Neural cell (in vitro differentiated cells): ENCODE results near the gene USP9X. TPM values are rescaled to one million over a fixed set of nuclear protein-coding genes. Genes with fewer than 3 reads are reported as not detected.

Source experiments
- H2AFZ ChIP-seq: fragments of 200-600, 300-800 bp; sonication (generic), shearing (Covaris generic); 2 replicates; pipeline ENCODE4 v1.6.0; 2014; ENCODE audit warnings: low read depth, mild to moderate bottlenecking, antibody characterized with exemption, low read length, moderate library complexity
- H3F3A ChIP-seq: fragments of 200-600 bp; shearing (Covaris generic); 2 replicates; pipeline ENCODE4 v1.6.1; 2016; ENCODE audit warnings: mild to moderate bottlenecking, moderate library complexity, mixed read lengths, antibody characterized with exemption, low read length; ENCODE audit not compliant: insufficient read depth, poor library complexity, severe bottlenecking
- H3K27ac ChIP-seq: fragments of 200-600, 300-800 bp; sonication (generic), shearing (Covaris generic); 2 replicates; pipeline ENCODE4 v1.5.1; 2014; ENCODE audit warnings: mild to moderate bottlenecking, low read length, moderate library complexity
- H3K27me3 ChIP-seq: fragments of 300-800, 200-600 bp; sonication (generic), shearing (Covaris generic); 2 replicates; pipeline ENCODE4 v1.6.0; 2014; ENCODE audit warnings: mild to moderate bottlenecking, low read depth, low read length, moderate library complexity; ENCODE audit not compliant: insufficient read depth
- H3K36me3 ChIP-seq: fragments of 300-800, 200-600 bp; sonication (generic), shearing (Covaris generic); 2 replicates; pipeline ENCODE4 v1.5.1; 2014; ENCODE audit warnings: mild to moderate bottlenecking, antibody characterized with exemption, low read length, moderate library complexity; ENCODE audit not compliant: insufficient read depth
- H3K4me2 ChIP-seq: fragments of 300-800, 200-600 bp; sonication (generic), shearing (Covaris generic); 2 replicates; pipeline ENCODE4 v1.6.0; 2014; ENCODE audit warnings: mild to moderate bottlenecking, low read length
- H3K4me3 ChIP-seq: fragments of 300-800, 200-600 bp; sonication (generic), shearing (Covaris generic); 2 replicates; pipeline ENCODE4 v1.5.1; 2014; ENCODE audit warnings: mild to moderate bottlenecking, low read length, moderate library complexity
- H3K79me2 ChIP-seq: fragments of 200-600 bp; shearing (Covaris generic); replicated peaks from 2 replicates; pipeline ENCODE4 v1.6.0; 2014; ENCODE audit warnings: mild to moderate bottlenecking, low read length, moderate library complexity; ENCODE audit not compliant: insufficient read depth
- H3K9ac ChIP-seq: fragments of 300-800, 200-600 bp; sonication (generic), shearing (Covaris generic); 2 replicates; pipeline ENCODE4 v1.6.1; 2016; ENCODE audit warnings: mild to moderate bottlenecking, low read length, mixed read lengths
- H3K9me2 ChIP-seq: fragments of 200-600 bp; shearing (Covaris generic); 2 replicates; pipeline ENCODE4 v1.6.1; 2016; ENCODE audit warnings: mild to moderate bottlenecking, low read length, mixed read lengths; ENCODE audit not compliant: insufficient read depth
- H3K9me3 ChIP-seq: fragments of 200-600, 300-800 bp; sonication (generic), shearing (Covaris generic); 2 replicates; pipeline ENCODE4 v1.6.1; 2016; ENCODE audit warnings: mild to moderate bottlenecking, mixed run types, low read length, moderate library complexity, mixed read lengths
- H4K20me1 ChIP-seq: fragments of 200-600 bp; shearing (Covaris generic); 2 replicates; pipeline ENCODE4 v1.6.1; 2016; ENCODE audit warnings: mild to moderate bottlenecking, mixed run types; ENCODE audit not compliant: insufficient read depth
- EZH2 ChIP-seq: fragments of 200-600, 300-800 bp; shearing (Covaris generic), sonication (generic); IDR thresholded peaks from 2 replicates; pipeline ENCODE4 v1.6.1; 2014; ENCODE audit warnings: antibody characterized with exemption, low read length, borderline replicate concordance, mild to moderate bottlenecking; ENCODE audit not compliant: insufficient read depth, poor library complexity, severe bottlenecking
- MXI1 ChIP-seq: fragments of 450-650 bp; conservative IDR thresholded peaks from 2 replicates; pipeline ENCODE4 v1.6.1; 2014; ENCODE audit warnings: antibody characterized with exemption, mild to moderate bottlenecking; ENCODE audit not compliant: poor library complexity, severe bottlenecking
- POLR2AphosphoS5 ChIP-seq: IDR thresholded peaks from 2 replicates; pipeline ENCODE4 v1.6.1; 2012
- RAD21 ChIP-seq: fragments of 450-650 bp; conservative IDR thresholded peaks from 2 replicates; pipeline ENCODE4 v1.6.1; 2014; ENCODE audit warnings: antibody characterized with exemption, mild to moderate bottlenecking, moderate library complexity
- REST ChIP-seq: IDR thresholded peaks from 2 replicates; pipeline ENCODE4 v1.6.1; 2012; ENCODE audit warnings: borderline replicate concordance
- SMC3 ChIP-seq: fragments of 450-650 bp; conservative IDR thresholded peaks from 2 replicates; pipeline ENCODE4 v1.6.1; 2014; ENCODE audit warnings: antibody characterized with exemption, mild to moderate bottlenecking, moderate library complexity; ENCODE audit not compliant: poor library complexity
- TAF1 ChIP-seq: IDR thresholded peaks from 2 replicates; pipeline ENCODE4 v1.6.1; 2012; ENCODE audit warnings: low read depth
- polyA minus RNA-seq: library from RNA; depleted of rRNA, polyadenylated mRNA; stranded (reverse); fragments of >200 nt; gene quantifications from 2 replicates; pipeline ENCODE4 v1.2.3, GENCODE V29; 2014
- polyA plus RNA-seq: library from polyadenylated mRNA; depleted of rRNA; stranded (reverse); fragments of >200 nt; gene quantifications from 2 replicates; pipeline ENCODE4 v1.2.3, GENCODE V29; 2014

Gene USP9X, protein sequence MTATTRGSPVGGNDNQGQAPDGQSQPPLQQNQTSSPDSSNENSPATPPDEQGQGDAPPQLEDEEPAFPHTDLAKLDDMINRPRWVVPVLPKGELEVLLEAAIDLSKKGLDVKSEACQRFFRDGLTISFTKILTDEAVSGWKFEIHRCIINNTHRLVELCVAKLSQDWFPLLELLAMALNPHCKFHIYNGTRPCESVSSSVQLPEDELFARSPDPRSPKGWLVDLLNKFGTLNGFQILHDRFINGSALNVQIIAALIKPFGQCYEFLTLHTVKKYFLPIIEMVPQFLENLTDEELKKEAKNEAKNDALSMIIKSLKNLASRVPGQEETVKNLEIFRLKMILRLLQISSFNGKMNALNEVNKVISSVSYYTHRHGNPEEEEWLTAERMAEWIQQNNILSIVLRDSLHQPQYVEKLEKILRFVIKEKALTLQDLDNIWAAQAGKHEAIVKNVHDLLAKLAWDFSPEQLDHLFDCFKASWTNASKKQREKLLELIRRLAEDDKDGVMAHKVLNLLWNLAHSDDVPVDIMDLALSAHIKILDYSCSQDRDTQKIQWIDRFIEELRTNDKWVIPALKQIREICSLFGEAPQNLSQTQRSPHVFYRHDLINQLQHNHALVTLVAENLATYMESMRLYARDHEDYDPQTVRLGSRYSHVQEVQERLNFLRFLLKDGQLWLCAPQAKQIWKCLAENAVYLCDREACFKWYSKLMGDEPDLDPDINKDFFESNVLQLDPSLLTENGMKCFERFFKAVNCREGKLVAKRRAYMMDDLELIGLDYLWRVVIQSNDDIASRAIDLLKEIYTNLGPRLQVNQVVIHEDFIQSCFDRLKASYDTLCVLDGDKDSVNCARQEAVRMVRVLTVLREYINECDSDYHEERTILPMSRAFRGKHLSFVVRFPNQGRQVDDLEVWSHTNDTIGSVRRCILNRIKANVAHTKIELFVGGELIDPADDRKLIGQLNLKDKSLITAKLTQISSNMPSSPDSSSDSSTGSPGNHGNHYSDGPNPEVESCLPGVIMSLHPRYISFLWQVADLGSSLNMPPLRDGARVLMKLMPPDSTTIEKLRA (N-terminal part only)
- polyA plus RNA-seq (33.9 and 36.1 TPM in 2 replicates), polyA minus RNA-seq (158 and 176 TPM in 2 replicates)

DNA sequence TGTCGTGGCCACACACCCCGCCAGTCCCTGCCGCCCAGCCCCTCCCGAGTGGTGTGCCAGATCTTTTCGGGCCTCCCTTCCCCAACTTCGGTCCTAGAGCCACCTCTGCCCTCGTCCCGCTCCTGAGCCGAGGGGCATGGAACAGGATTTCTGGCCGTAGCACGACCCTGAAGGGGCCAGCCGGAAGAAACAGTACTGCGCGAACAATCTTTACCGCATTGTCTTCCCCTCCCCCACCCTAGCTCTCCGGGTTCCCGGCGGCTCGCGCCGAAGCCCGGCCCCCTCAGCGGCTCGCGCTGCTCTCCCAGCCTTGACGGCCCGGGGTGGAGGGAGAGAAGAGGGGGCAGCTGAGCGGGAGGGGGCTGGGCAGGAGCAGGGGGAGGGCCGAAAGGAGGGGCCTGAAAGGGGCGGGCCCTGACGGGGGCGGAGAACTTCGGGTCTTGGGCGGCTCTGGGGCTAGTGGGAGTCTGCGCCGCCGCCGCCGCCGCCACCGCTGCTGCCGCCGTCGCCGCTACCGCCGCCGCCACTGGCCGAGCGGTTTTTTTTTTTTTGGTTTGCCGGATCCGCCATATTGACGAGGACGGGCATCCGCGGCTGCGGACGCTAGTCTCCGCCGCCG, at the start of gene USP9X:
TSS of gene USP9X (plus strand) at position 553 of the 619 bp plus-strand sequence. CDS start 38,184 bp downstream, outside the sequence.
- peak within 1 kb of the TSS; percentile 94 for H3K9ac ChIP-seq
- H3K79me2 ChIP-seq, result peaks cover 36% of the 10 kb centered on the region
- no peaks in the 10 kb centered on the region for H3K9me2 ChIP-seq
- H3F3A ChIP-seq, result no peaks in the 10 kb centered on the region
- H3K4me3 ChIP-seq, result peak within 1 kb of the TSS; percentile 85
- H3K9me3 ChIP-seq, result no peaks in the 10 kb centered on the region
- TF ChIP-seq POLR2AphosphoS5 (peak; percentile 69), EZH2 (no peak), REST (peak; percentile 90), MXI1 (peak; percentile 12)
- H3K27ac ChIP-seq, result peak within 1 kb of the TSS; percentile 99
- H2AFZ ChIP-seq, result peak within 1 kb of the TSS; percentile 51
- H3K27me3 ChIP-seq, result no peaks in the 10 kb centered on the region
- H4K20me1 ChIP-seq, result no peaks in the 10 kb centered on the region
- no peaks in the 10 kb centered on the region for H3K36me3 ChIP-seq
- H3K4me2 ChIP-seq, result no peak within 1 kb of the TSS

DNA sequence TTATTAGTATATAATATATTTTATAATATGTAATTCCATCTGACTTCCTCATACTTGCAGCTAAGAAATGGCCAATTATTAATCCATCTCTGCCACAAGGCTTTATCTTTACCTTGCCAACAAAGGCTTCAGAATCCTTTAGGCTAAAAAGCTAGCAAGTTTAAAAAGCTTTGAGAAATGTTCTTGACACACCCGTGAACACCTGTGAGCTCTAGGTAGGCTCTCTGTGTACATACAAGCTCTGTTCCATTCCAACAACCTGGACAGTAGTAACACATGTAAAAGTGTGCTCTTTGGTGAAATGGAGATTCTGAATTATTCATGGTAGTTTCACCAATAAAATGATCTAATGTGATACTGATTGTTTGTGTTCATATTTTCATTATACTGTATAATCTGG, 49.7 kb upstream of the USP9X start:
- Histone ChIP-seq H3F3A (no peaks in the 10 kb centered on the region), H3K27ac (no peak overlapping the region), H3K36me3 (no peaks in the 10 kb centered on the region), H4K20me1 (no peaks in the 10 kb centered on the region), H3K4me3 (no peak overlapping the region), H3K27me3 (no peaks in the 10 kb centered on the region), H3K9ac (no peak overlapping the region), H2AFZ (no peak overlapping the region), H3K9me2 (no peaks in the 10 kb centered on the region), H3K9me3 (no peaks in the 10 kb centered on the region), H3K4me2 (no peak overlapping the region), H3K79me2 (no peaks in the 10 kb centered on the region)
- TF ChIP-seq RAD21 (no peak), SMC3 (no peak), TAF1 (no peak), EZH2 (no peak), POLR2AphosphoS5 (no peak)
